GM21526 (cell line): ENCODE data around the gene DNAI1.

Experiments used
- ATAC-seq: cut with Tn5 transposase; IDR thresholded peaks from one replicate; pipeline ENCODE4 v1.9.1; 2021; ENCODE audit warnings: moderate library complexity; ENCODE audit not compliant: unreplicated experiment, low FRiP score

Gene DNAI1

DNA sequence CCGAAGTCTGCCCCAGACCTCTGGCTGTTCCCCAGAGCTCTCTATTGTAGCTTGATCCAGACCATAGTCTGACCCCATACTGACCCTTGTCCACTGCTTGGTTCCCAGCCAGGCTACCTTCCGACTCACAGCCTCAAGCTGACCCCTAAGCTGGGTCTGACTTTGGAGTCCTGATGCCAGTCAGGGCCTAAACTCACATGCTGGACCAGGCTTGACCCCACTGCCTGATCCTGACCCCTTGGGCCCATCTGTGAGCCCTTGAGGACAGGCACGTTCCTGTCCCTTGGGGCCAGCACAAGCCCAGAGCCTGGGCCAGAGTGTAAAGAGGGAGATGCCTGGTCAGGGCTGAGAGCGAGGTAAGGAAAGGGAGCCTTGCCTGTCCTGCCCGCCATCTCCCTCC is 96.9 kb downstream of the DNAI1 start:
- ATAC-seq: no peak

- no peak for ATAC-seq
These were observed 97.4 kb downstream of the DNAI1 start for GRCh38 chr9:34555936-34556525.

- ATAC-seq: no peak
These were observed 98.3 kb downstream of the DNAI1 start for GRCh38 chr9:34556949-34557348.

- ATAC-seq: no peak
These were observed 99.1 kb downstream of the DNAI1 start for GRCh38 chr9:34557426-34558321.

DNA sequence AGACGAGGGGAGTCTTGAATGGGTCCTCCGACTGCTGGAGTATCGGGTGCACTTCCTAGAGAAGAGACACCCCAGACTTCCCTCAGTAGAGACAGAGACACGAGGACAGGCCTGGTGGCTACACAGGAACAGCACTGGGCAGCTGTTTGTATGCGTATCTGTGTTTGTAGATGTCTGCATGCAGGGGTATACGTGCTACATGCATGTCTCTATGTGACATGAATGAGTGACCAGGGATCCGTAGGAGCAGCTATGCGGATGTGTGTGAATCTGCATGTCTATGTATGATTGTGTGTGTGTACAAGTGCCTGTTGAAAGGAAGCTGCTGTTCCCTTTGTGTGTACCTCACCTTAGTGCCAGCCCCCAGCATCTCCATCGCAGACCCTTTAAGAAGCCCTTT is 99.8 kb downstream of the DNAI1 start:
- ATAC-seq: no peak

- no peak for ATAC-seq
These were observed 100.5 kb downstream of the DNAI1 start for GRCh38 chr9:34558919-34559623.

DNA sequence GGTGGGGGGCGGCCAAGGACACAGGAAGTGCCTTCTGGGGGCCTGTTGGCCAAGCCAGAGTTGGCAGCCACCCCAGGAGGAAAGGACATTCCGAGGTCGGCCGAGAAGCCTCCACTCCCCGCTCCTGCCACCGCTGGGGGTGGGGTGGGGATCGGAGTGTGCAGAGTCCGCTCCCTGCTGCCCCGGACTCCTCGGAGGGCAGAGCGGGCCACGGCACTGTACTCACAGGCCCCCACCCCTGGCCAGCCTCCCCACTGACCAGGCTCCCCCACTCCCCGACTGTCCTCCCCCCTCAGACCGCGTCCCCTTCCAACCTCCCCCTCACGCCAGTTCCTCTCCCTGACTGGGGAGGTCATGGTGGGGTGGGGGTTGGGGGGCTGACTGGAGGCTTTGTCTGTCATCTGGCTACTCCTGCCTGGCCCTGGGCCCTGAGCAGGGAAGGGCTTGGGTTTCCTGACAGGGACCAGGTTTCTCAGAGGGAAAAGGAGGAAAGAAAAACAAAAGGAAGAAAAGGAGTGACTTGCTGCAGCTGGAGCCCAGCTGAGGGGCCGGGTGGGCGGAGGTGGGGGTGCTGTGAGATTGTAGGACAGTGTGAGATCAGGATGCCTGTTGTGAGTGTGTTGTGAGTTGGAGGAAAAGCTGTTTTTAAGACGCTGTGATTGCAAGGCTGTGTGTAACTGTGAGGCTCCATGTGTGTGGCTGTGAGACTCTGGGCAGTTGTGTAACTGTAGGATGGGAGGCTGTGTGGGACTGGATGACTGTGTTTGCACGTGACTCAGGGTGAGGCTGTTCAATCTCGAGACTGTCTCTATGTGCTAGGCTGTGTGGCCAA is 101.2 kb downstream of the DNAI1 start:
- no peak for ATAC-seq

DNA sequence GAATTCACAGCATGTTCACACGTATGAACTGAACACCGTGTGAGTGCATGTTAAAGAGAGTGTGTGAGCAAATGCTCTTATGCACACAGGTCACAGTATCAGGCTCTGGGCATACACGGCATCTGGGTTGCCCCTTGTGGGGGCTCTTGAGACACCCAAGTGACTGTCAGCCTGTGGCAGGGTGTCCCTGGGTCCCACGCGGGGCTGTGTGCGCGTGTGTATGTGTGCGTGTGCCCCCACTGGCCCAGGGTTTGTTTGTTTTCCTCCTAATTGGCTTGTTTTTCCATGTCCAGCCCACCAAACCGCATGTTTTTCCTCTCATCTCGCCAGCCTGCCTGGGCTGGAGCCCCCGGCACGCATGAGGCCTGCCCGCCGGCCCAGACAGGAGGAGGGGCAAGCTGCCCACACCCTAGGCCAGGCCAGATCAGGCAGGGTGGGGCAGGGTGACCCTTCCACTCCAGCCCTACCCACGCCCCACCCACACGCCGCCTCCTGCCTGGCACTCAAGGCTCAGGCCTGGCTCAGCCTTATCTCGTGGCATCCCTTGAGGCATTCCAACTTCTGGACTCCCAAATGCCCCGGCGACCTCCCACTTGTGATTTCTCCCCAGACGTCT is 102.1 kb downstream of the DNAI1 start:
- no peak for ATAC-seq

- ATAC-seq: no peak
These were observed 103.6 kb downstream of the DNAI1 start for GRCh38 chr9:34562135-34562745.

- ATAC-seq: no peak
These were observed 104.7 kb downstream of the DNAI1 start for GRCh38 chr9:34563262-34563661.

DNA sequence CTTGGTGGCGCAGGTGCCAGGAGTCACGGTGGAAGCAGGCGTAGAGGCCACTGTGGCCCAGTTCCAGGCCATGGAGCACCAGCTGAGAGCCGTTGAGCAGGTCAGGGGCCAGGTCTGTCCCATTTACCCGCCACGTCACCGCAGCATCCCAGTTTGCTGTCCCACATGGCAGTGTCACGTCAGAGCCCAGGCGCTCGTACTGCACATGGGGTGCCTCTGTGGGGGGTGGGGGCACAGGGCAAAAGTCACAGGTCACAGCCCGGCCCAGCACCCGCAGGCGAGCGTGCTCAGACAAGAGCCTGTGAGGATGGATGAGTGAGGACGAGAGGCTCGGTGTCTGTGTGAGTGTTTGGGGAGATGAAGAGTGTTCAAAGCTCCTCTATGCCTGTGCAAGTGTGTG is 106.0 kb downstream of the DNAI1 start:
- ATAC-seq: no peak

DNA sequence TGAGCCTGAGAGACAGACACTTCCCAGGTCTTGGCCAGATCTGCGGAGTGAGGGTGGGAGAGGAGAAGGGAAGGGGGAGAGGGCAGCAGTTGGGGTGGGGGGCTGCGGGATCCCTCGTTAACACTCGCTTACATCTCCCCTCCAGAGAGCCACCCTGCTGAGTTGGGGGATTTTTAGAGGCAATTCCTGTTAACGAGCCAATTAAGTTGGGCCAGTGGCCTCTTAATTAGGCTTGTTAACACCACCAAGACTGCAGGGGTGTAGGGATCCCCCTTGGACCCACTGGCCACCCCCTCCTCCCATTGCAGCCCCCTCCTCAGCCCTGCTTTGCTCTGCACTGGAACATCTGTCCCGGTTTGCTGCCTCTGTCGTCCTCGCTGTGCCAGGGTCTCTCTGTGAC is 107.3 kb downstream of the DNAI1 start:
- no peak for ATAC-seq

- ATAC-seq: no peak
These were observed 107.7 kb downstream of the DNAI1 start for GRCh38 chr9:34566322-34566721.

DNA sequence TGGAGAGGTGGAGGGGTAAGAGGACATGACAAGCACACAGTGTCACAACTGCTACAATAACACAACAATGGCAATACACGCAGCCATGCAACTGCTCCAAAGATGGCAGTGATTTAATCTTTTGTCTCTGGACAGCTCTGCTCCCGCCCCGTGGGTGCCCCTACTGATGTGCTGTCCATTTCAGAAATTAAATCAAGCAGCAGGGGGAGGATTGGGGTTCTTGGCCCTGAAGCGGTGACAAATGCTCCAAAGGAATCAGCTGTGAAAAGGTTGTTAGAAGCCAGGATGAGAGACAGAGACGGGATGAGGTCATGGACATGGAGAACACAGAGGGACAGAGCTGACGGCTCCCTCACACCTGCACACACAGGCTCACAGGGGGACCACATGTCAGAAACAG is 108.4 kb downstream of the DNAI1 start:
- no peak for ATAC-seq

DNA sequence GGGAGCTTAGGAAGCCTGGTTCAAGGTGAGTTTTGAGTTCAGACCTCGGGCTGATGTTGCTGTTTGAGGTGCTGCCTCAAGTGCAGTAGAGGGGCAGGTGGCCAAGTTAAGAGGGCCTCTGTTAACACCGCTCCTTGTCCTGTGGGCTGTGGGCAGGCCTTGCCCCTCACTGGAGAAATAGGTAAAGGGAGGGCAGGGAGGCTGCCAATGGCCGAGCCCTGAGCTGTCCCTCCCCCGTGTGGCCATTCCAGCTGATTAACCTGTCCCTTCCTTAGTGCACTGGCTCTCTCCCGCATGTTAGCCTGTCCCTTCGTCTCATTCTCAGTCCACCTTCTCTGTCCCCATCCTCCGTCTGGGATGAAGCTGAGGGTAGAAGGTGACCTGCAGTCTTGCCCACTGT is 109.5 kb downstream of the DNAI1 start:
- ATAC-seq: no peak

- no peak for ATAC-seq
These were observed 110.2 kb downstream of the DNAI1 start for GRCh38 chr9:34568774-34569173.

DNA sequence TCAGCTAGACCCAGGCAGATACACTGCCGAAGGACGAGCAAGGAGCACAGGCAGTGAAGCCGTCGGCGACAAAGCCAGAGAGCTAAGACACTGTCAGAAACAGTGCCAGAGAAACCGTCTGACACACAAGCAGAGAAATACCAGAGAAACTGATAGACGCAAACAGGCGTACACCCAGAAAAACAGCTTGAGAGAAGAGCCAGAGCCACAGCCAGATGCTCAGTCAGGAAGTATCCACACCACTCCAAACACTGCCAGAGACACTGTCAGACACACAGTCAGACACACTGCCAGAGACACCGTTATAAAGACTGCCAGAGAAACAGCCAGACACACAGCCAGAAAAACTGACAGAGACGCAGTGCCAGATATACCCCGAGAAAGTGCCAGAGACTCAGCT is 111.8 kb downstream of the DNAI1 start:
- no peak for ATAC-seq
